RCC 7860 (cell line): ENCODE results near the gene CDC14A.
A peak's percentile ranks its signal among the peaks of the same experiment; 100 is the strongest.
"Not testable (repeated sequence)": the region's sequence is repeated elsewhere in the genome, so short reads cannot be mapped to it uniquely, and the experiment has no call there.

Experiments used
- DNase-seq: peaks from one replicate; pipeline ENCODE4 v3.0.0-alpha.2; 2015; ENCODE audit warnings: low spot score
- FAIRE-seq: peaks from 2 replicates; lab custom pipeline; 2012; peaks lifted over from hg19 to GRCh38; lab: Jason Lieb, UNC

CDC14A gene

DNA sequence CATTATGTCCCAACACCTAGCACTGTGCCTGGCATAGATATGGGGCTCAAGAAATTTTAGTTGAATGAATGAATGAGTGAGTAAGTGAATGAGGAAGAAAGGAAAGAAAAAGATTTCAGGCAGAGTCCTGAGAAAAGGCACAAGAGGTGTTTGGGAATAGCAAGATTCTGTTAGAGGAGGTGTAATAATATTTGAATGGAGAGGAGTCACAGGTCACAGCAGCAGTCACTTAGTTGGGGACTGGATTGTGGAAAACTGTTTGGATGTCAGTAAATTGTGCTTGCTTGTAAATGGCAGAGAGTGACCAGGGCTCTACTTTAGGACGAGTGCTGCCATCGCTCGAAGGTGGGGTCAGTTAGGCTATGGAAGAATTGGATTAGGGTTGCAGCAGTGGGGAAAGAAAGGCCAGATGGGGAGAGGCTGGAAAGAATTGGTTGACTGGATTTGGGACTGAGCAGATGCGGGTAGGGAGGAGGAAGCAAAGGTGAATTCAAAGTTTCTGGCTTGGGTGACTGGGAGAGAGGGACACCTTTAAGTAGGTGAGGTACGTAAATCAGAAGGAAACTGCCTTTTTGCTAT lies 9.3 kb downstream of the CDC14A start:
- FAIRE-seq (no peak), DNase-seq (no peak)

DNA sequence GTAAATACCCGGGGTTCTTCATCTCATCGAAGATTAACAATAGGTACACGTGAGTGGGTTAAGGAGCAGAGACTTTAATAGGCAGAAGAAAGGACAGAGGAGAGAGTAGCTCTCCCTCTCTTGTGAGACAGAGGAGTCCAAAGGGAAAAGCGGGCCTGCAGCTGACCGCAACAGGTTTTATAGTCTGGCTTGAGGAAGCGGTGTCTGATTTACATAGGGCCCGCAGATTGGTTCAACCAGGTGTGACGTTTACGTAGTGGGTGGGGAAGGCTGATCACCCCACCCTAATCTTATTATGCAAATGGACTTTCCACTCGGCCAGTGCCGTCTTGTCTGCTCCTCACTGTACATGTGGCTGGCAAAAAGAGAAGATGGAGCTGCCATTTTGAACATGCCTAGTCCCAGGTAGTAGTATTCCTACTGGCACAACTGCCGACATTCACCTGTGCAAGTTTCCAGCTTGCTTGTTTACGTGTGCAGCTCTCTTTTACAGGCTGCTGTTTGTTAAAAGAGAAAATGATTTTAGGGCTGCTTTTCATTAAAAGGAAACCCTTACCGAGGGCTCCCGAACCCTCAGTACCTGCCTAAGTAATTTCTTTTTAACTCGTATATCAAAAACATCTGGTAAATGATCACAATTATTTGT lies 10.6 kb downstream of the CDC14A start:
- FAIRE-seq (no peak), DNase-seq (peak; percentile 31)

- FAIRE-seq (no peak), DNase-seq (no peak)
These were observed 11.5 kb downstream of the CDC14A start for GRCh38 chr1:100363831-100364230.

DNA sequence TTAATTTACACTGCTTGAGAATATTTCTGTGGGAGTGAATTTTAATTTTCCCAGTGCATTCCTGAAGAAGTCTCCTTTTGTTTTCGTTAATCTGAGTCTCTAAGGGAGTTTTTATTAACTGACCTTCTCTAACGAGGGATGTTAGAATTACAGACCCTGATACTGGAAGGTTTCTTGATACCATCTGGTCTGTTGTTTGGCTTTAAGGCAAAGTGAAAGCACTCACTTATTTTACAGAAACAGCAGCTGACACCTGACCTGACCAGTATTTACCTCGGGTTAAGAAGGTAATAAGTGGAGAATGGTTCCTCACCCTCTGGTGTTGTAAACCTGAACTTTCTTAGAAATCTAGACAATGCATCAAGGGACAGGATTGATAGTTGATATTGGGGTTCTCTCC lies 12.4 kb downstream of the CDC14A start:
- DNase-seq (no peak), FAIRE-seq (no peak)

GRCh38 chr1:100366209-100366525 lies 13.9 kb downstream of the CDC14A start:
- no peak for FAIRE-seq
- DNase-seq = no peak

DNA sequence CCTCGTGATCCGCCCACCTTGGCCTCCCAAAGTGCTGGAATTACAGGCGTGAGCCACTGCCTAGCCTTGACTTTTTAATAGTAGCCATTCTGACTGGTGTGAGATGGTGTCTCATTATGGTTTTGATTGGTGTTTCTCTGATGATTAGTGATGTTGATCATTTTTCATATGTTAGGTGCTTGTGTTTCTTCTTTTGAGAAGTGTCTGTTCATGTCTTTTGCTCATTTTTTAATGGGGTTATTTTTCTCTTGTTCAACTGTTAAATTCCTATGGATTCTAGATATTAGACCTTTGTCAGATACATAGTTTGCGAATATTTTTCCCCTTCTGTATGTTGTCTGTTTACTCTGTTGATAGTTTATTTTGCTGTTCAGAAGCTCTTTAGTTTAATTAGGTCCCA lies 17.0 kb downstream of the CDC14A start:
- not testable (repeated sequence) for DNase-seq, FAIRE-seq

GRCh38 chr1:100373953-100374352 lies 21.6 kb downstream of the CDC14A start:
- FAIRE-seq = not testable (repeated sequence)

GRCh38 chr1:100376890-100377289 lies 24.6 kb downstream of the CDC14A start:
- DNase-seq, FAIRE-seq: not testable (repeated sequence)

More at GRCh38 chr1:100373953-100374352, 21.6 kb downstream of the CDC14A start:
- DNase-seq = not testable (repeated sequence)

- FAIRE-seq = no peak
- DNase-seq = no peak
These were observed 25.5 kb downstream of the CDC14A start for GRCh38 chr1:100377590-100378361.

DNA sequence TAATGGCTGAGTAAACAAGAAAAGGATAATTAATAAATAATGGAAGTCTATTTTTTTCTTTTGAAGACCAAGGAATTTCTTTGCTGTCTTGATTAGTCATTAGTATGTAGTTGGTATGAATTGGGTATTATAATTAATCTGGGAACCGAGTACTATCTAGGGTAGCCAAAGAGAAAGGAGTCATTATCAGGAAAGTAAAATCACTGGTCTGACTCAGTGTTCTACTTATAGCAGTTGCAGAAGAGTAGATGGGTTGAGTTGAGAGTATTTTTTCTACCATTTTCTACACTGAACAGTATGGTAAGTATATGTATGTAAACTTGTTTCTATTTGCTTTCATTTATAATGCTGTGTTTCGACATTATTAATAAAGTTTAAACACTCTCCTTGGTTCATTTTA lies 26.6 kb downstream of the CDC14A start:
- FAIRE-seq (no peak), DNase-seq (no peak)

GRCh38 chr1:100380635-100381034 lies 28.3 kb downstream of the CDC14A start:
- DNase-seq (no peak), FAIRE-seq (no peak)

- DNase-seq (no peak), FAIRE-seq (no peak)
These were observed 30.4 kb downstream of the CDC14A start for GRCh38 chr1:100382657-100383056.

- FAIRE-seq = no peak
- DNase-seq = no peak
These were observed 31.6 kb downstream of the CDC14A start for GRCh38 chr1:100383743-100384405.

DNA sequence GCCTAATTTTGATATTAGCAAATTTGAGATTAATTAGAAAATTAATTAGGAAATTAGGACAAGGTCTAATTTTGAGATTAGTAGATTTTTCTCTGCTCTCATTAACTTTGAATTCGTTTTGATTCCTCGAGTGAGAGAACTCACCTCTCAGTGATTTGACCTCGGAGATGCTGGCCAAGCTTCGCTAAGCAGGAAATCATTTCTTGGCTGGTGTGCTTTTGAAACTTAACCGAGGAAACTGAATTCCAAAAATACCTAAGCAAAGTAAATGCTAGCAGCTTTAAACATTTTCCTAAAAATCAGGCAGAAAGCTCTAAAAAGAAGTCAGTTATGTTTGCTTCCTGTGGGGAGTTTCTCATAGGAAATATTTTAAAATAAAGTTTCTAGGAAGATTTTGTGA lies 34.9 kb downstream of the CDC14A start:
- FAIRE-seq = peak; percentile 38
- DNase-seq = peak; percentile 6

- no peak for FAIRE-seq
- no peak for DNase-seq
These were observed 35.5 kb downstream of the CDC14A start for GRCh38 chr1:100387657-100388350.

DNA sequence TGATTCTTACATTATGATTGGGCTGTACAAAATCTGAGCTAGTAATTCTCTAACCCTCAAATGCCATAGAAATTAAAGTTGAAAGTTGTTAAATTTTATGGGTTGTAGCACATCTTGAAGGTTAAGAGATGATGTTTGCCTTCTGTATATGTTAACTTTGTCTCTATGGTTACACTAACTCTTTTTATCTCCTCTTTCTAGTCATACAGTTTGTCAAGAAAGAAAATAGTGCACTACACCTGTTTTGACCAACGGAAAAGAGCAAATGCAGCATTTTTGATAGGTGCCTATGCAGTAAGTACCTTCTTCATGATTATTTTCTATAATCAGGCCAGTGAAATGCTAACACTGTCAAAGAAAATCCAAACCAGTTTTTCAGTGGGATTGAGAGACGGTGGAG lies 38.2 kb downstream of the CDC14A start:
- DNase-seq (no peak), FAIRE-seq (no peak)

GRCh38 chr1:100391675-100392074 lies 39.4 kb downstream of the CDC14A start:
- no peak for DNase-seq
- FAIRE-seq = no peak

DNA sequence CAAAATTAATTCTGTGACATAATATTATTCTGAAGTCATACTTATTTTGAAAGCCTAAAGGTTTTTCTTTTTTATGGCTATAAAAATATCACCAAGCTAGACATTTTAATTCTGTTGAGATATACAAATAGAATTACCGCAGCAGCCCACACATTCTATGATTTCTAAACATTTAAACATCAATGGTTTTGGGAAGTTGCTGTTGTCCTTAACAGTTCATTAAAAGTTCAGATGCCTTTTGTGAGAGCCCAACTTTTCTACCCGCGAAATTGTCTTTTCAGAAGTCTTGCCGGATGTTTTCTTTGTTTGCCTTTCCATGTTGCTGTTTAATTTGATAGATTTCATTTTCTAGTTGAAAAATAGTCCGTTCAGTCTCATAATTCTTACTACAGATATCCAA lies 40.5 kb downstream of the CDC14A start:
- no peak for FAIRE-seq
- no peak for DNase-seq

DNA sequence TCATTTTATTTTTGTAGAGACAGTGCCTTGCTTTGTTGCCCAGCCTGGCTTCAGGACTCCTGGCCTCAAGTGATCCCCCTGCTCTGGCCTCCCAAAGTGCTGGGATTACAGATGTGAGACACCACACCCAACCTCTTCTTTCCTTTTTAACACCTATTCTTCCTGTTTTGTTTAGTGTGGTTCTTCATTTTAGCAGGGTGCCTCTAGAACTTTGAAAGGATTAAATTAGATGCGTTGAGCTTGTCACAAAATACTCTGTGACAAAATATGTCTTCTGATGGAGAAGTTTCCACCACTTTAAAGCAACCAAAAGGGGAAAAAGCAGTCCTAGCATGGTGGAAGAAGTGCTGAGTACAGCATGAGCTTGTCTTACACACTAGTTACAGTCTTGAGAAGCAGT lies 42.0 kb downstream of the CDC14A start:
- FAIRE-seq (no peak), DNase-seq (no peak)

DNA sequence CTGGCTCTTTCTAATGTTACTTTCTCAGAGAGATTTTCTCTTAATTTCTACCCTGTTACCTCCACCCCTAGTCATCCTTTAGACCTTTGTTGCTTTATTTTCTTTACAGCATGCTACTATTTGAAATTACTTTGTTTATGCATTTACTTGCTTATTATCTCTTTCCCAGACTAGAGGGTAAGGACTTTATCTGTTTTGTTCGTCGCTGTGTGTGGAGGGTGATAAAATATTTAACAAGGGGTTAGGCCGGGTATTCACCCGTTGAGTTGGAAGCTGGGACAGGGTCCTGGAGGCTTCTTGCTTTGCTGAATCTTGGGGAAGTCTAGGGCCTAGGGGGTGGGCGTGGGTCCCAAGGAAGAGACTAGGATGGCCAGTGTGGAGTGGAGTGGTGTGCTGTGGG lies 43.6 kb downstream of the CDC14A start:
- FAIRE-seq = no peak
- no peak for DNase-seq

- FAIRE-seq = no peak
- DNase-seq = no peak
These were observed 44.3 kb downstream of the CDC14A start for GRCh38 chr1:100396651-100397050.
